Calu3 (cell line): ENCODE data around the gene SUGP1. TPM values are rescaled to one million over a fixed set of nuclear protein-coding genes. Genes with fewer than 3 reads are reported as not detected.

Experiments
- BruUV-seq: library from RNA; stranded (reverse); fragments of 400-500 nt; replicated peaks from 2 replicates; lab custom pipeline; 2021; lab: Mats Ljungman, UMichigan
- CTCF ChIA-PET: fragments of 300-600 bp; sonication (Branson Sonifier 250); formaldehyde crosslinking; loops from one replicate; lab custom pipeline; 2022; ENCODE audit warnings: antibody characterized with exemption; lab: Charles Lee
- DNase-seq: peaks from one replicate; pipeline ENCODE4 v3.0.0; 2022
- H3K27ac Mint-ChIP-seq: one replicate; pipeline ENCODE4 v1.8.0; 2022; ENCODE audit warnings: mixed read lengths; ENCODE audit not compliant: unreplicated experiment
- H3K27me3 Mint-ChIP-seq: one replicate; pipeline ENCODE4 v1.8.0; 2022; ENCODE audit warnings: mixed read lengths; ENCODE audit not compliant: unreplicated experiment
- H3K36me3 Mint-ChIP-seq: one replicate; pipeline ENCODE4 v1.8.0; 2022; ENCODE audit warnings: mild to moderate bottlenecking, moderate library complexity, mixed read lengths; ENCODE audit not compliant: insufficient read depth, unreplicated experiment
- H3K4me1 Mint-ChIP-seq: one replicate; pipeline ENCODE4 v1.8.0; 2022; ENCODE audit warnings: mild to moderate bottlenecking, low read depth, mixed read lengths; ENCODE audit not compliant: unreplicated experiment
- H3K4me3 Mint-ChIP-seq: one replicate; pipeline ENCODE4 v1.8.0; 2022; ENCODE audit warnings: mild to moderate bottlenecking, low read depth, moderate library complexity, mixed read lengths; ENCODE audit not compliant: unreplicated experiment
- H3K9me3 Mint-ChIP-seq: one replicate; pipeline ENCODE4 v1.8.0; 2022; ENCODE audit warnings: low read depth, mixed read lengths; ENCODE audit not compliant: unreplicated experiment
- intact Hi-C: fragments of 100-400 bp; cut with micrococcal nuclease; formaldehyde crosslinking; loops from one replicate; pipeline ENCODE4 v1.10.0; 2022; ENCODE audit not compliant: unreplicated experiment
- total RNA-seq: library from RNA; stranded (reverse); gene quantifications from 2 replicates; pipeline ENCODE4 v1.2.3, GENCODE V29; 2022
- TF ChIP-seq, protein P1 (sequence below): fragments of 200-600 bp; IDR thresholded peaks from one replicate; pipeline ENCODE4 v1.8.0; 2022; ENCODE audit warnings: antibody characterized with exemption; ENCODE audit not compliant: unreplicated experiment

The SUGP1 gene
- total RNA-seq, 1 experiment from 2014 or later = 41.3 TPM

DNA sequence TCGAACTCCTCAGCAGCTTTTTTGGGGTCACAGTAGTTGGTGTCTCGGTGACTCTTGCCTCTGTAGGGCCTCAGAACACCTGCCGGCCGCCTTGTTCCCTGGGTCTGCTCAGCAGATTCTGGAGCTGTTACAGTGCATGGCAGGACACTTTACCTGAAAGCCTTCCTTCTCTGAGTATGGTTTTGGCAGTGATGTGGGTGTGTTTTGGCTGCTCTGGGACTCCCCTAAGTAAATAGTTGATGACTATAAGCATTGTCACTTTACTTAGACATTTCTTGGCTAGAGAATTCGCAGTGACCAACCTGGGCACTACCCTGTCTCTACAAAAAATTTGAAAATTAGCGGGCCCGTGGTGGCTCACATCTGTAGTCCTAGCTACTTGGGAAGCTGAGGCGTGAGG is 7.4 kb upstream of the SUGP1 start:
- DNase-seq = no peak
- CTCF ChIA-PET = interaction anchor here (0.6 kb wide), 1 partner anchor 220 kb away, joined by 7 read pairs; no protein-coding TSS in a partner anchor
- peaks cover 30% of the 10 kb centered on the region for H3K36me3 Mint-ChIP-seq
- H3K27me3 Mint-ChIP-seq = no peaks in the 10 kb centered on the region
- no TSS peak for BruUV-seq
- H3K9me3 Mint-ChIP-seq = no peaks in the 10 kb centered on the region
- no peak overlapping the region for H3K4me3 Mint-ChIP-seq
- TF ChIP-seq, protein P1, sequence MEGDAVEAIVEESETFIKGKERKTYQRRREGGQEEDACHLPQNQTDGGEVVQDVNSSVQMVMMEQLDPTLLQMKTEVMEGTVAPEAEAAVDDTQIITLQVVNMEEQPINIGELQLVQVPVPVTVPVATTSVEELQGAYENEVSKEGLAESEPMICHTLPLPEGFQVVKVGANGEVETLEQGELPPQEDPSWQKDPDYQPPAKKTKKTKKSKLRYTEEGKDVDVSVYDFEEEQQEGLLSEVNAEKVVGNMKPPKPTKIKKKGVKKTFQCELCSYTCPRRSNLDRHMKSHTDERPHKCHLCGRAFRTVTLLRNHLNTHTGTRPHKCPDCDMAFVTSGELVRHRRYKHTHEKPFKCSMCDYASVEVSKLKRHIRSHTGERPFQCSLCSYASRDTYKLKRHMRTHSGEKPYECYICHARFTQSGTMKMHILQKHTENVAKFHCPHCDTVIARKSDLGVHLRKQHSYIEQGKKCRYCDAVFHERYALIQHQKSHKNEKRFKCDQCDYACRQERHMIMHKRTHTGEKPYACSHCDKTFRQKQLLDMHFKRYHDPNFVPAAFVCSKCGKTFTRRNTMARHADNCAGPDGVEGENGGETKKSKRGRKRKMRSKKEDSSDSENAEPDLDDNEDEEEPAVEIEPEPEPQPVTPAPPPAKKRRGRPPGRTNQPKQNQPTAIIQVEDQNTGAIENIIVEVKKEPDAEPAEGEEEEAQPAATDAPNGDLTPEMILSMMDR = no peak
- H3K4me1 Mint-ChIP-seq = no peaks in the 10 kb centered on the region
- no peak overlapping the region for H3K27ac Mint-ChIP-seq
- intact Hi-C loops = no loop called here

DNA sequence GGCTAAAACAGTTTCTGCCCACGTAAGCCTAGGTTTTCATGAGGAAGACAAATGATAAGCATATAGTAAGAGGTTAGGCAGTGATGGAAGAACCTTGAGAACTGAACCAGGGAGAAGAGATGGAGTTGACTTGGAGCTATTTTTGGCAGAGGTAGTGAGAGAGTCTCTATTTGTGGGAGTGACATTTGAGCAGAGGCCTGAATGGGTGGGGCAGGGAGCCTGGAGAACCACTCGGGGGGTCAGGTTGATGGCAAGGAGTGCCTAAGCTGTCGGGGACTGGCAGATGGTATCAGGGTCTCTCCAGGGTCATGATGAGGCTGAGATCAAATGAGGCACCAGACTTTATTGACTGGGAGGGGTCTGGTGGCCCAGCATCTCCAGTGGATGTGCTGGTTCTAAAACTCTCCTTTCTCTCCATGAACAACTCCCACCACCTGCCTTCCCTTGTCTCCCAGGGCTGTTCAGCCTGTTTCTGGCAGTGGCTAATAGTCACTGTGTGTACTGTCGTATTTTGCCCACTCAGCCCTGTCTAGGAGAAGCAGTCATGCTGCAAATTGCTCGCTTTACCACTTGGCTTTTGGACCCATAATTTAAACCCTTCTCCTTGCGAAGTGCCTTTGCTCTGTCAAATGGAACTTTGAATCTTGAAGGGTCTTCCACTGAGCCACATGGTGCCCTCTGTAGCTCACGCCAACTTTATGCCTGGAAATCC is 3.9 kb upstream of the SUGP1 start:
- TF ChIP-seq, protein P1 = no peak
- H3K27ac Mint-ChIP-seq = no peak overlapping the region
- CTCF ChIA-PET = no interaction called here

DNA sequence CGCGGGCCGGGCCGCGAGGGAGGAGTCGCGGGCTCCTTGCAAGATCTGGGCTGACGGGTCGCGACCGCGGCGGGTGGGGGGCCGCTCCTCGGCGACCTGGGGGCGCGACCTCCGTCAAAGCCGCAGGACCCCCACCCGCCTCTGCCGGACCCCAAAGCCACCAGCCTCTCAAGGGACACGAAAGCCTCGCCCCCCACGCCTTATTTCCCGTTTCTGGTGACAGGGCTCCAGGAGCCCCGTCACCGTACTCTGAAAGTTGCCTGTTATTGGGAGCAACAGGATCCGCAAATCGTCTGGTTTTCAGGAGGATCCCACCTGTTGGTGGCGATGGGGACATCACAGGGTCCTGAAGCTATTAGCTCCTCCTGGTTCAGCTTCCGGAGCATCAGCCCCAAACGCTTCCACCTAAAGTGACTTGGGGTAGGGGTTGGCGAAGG is 850 bp upstream of the SUGP1 start:
- intact Hi-C loops = no loop called here
- peaks cover 54% of the 10 kb centered on the region for H3K36me3 Mint-ChIP-seq
- H3K27ac Mint-ChIP-seq = no peak overlapping the region
- BruUV-seq = no TSS peak
- peak overlapping the region; percentile 82 for H3K4me3 Mint-ChIP-seq
- DNase-seq = no peak
- CTCF ChIA-PET = no interaction called here
- TF ChIP-seq, protein P1 = no peak
- H3K27me3 Mint-ChIP-seq = no peaks in the 10 kb centered on the region
- no peaks in the 10 kb centered on the region for H3K9me3 Mint-ChIP-seq
- H3K4me1 Mint-ChIP-seq = no peaks in the 10 kb centered on the region

More for the DNA sequence above, 3.9 kb upstream of the SUGP1 start:
- Mint-ChIP-seq H3K4me3 (no peak overlapping the region), H3K4me1 (no peaks in the 10 kb centered on the region), H3K9me3 (no peaks in the 10 kb centered on the region), H3K36me3 (peaks cover 55% of the 10 kb centered on the region), H3K27me3 (no peaks in the 10 kb centered on the region)
- no TSS peak for BruUV-seq
- DNase-seq = no peak
- intact Hi-C loops = no loop called here

DNA sequence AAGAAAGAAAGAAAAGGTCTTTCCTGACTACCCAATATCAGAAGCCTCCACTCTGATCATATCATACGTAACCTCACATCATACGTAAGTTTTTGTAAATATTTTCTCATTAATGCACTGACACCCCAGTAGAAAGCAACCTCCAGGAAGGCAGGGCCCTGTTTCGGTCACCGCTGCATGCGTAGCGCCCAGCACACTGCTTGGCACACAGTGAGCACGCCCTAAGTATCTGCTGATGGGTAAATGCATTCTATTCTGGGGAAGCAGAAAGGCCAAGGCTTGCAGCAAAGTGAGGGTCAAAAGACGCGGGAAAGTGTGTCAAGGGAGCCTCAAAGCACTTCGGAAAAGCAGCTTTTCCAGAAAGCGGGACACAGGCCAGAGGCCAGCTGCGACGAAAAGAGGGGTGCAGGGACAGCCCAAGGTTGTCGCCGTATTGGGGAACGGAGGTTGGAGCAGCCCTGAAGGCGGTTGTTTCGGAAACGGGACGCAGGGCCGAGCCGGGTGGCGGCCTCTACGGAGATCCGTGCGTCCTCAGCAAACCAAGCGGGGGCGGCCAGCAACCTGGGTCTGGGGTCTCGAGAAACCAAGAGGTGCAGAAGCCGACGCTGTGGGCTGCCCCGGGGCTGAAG is 463 bp downstream of the SUGP1 start:
- TF ChIP-seq, protein P1 = no peak
- Mint-ChIP-seq H3K27me3 (no peaks in the 10 kb centered on the region), H3K4me1 (no peaks in the 10 kb centered on the region), H3K4me3 (peak overlapping the region; percentile 82), H3K9me3 (no peaks in the 10 kb centered on the region), H3K27ac (peak overlapping the region; percentile 83), H3K36me3 (peaks cover 41% of the 10 kb centered on the region)
- CTCF ChIA-PET = interaction anchor here (0.7 kb wide), 1 partner anchor 128 kb away, joined by 5 read pairs; the partner anchor contains the start of gene BORCS8
- TSS peak; percentile 67 for BruUV-seq
- intact Hi-C loops = no loop called here
- no peak for DNase-seq
